ENCODE measurements around the gene CD8B2.
"Not testable (repeated sequence)": the region's sequence is repeated elsewhere in the genome, so short reads cannot be mapped to it uniquely, and the experiment has no call there.

Gene CD8B2

GRCh38 chr2:106498549-106498948 is 11.4 kb downstream of the CD8B2 start:
- not testable (repeated sequence) for H3K36me3 ChIP-seq (ENCODE audit: control insufficient read depth in 2 of 2, insufficient read depth in 2 of 2, low read length in 2 of 2); H3K9me3 ChIP-seq (ENCODE audit: control insufficient read depth in 2 of 2, low read length in 2 of 2); H3K4me1 ChIP-seq (ENCODE audit: control insufficient read depth, insufficient read depth, low read length); H3K27me3 ChIP-seq (ENCODE audit: control insufficient read depth in 1 of 2, insufficient read depth in 2 of 2, low read length in 2 of 2); H3K9ac ChIP-seq (ENCODE audit: low read length in 2 of 2); H3K4me3 ChIP-seq (ENCODE audit: low read length in 2 of 2); H3K27ac ChIP-seq (ENCODE audit: low read length)

GRCh38 chr2:106500350-106500749 is 13.2 kb downstream of the CD8B2 start:
- H3K27ac ChIP-seq (ENCODE audit: low read length); H3K9ac ChIP-seq (ENCODE audit: low read length in 2 of 2); H3K4me3 ChIP-seq (ENCODE audit: low read length in 2 of 2); H3K4me1 ChIP-seq (ENCODE audit: control insufficient read depth, insufficient read depth, low read length); H3K9me3 ChIP-seq (ENCODE audit: control insufficient read depth in 2 of 2, low read length in 2 of 2); H3K27me3 ChIP-seq (ENCODE audit: control insufficient read depth in 1 of 2, insufficient read depth in 2 of 2, low read length in 2 of 2); H3K36me3 ChIP-seq (ENCODE audit: control insufficient read depth in 2 of 2, insufficient read depth in 2 of 2, low read length in 2 of 2): not testable (repeated sequence)

GRCh38 chr2:106502351-106502750 is 15.2 kb downstream of the CD8B2 start:
- H3K27me3 ChIP-seq (ENCODE audit: control insufficient read depth in 1 of 2, insufficient read depth in 2 of 2, low read length in 2 of 2); H3K4me1 ChIP-seq (ENCODE audit: control insufficient read depth, insufficient read depth, low read length); H3K9me3 ChIP-seq (ENCODE audit: control insufficient read depth in 2 of 2, low read length in 2 of 2); H3K9ac ChIP-seq (ENCODE audit: low read length in 2 of 2); H3K36me3 ChIP-seq (ENCODE audit: control insufficient read depth in 2 of 2, insufficient read depth in 2 of 2, low read length in 2 of 2); H3K27ac ChIP-seq (ENCODE audit: low read length); H3K4me3 ChIP-seq (ENCODE audit: low read length in 2 of 2): not testable (repeated sequence)

- H3K4me3 ChIP-seq (ENCODE audit: low read length in 2 of 2); H3K9ac ChIP-seq (ENCODE audit: low read length in 2 of 2); H3K4me1 ChIP-seq (ENCODE audit: control insufficient read depth, insufficient read depth, low read length); H3K36me3 ChIP-seq (ENCODE audit: control insufficient read depth in 2 of 2, insufficient read depth in 2 of 2, low read length in 2 of 2); H3K9me3 ChIP-seq (ENCODE audit: control insufficient read depth in 2 of 2, low read length in 2 of 2); H3K27me3 ChIP-seq (ENCODE audit: control insufficient read depth in 1 of 2, insufficient read depth in 2 of 2, low read length in 2 of 2); H3K27ac ChIP-seq (ENCODE audit: low read length): not testable (repeated sequence)
Measured at GRCh38 chr2:106504192-106504591, 17.0 kb downstream of the CD8B2 start.

GRCh38 chr2:106504787-106505186 is 17.6 kb downstream of the CD8B2 start:
- H3K36me3 ChIP-seq (ENCODE audit: control insufficient read depth in 2 of 2, insufficient read depth in 2 of 2, low read length in 2 of 2); H3K27ac ChIP-seq (ENCODE audit: low read length); H3K9ac ChIP-seq (ENCODE audit: low read length in 2 of 2); H3K4me3 ChIP-seq (ENCODE audit: low read length in 2 of 2); H3K9me3 ChIP-seq (ENCODE audit: control insufficient read depth in 2 of 2, low read length in 2 of 2); H3K27me3 ChIP-seq (ENCODE audit: control insufficient read depth in 1 of 2, insufficient read depth in 2 of 2, low read length in 2 of 2); H3K4me1 ChIP-seq (ENCODE audit: control insufficient read depth, insufficient read depth, low read length): not testable (repeated sequence)

- H3K9me3 ChIP-seq (ENCODE audit: control insufficient read depth in 2 of 2, low read length in 2 of 2); H3K4me3 ChIP-seq (ENCODE audit: low read length in 2 of 2); H3K27ac ChIP-seq (ENCODE audit: low read length); H3K9ac ChIP-seq (ENCODE audit: low read length in 2 of 2); H3K4me1 ChIP-seq (ENCODE audit: control insufficient read depth, insufficient read depth, low read length); H3K27me3 ChIP-seq (ENCODE audit: control insufficient read depth in 1 of 2, insufficient read depth in 2 of 2, low read length in 2 of 2); H3K36me3 ChIP-seq (ENCODE audit: control insufficient read depth in 2 of 2, insufficient read depth in 2 of 2, low read length in 2 of 2): not testable (repeated sequence)
Measured at GRCh38 chr2:106506002-106506687, 19.0 kb downstream of the CD8B2 start.

- not testable (repeated sequence) for H3K4me3 ChIP-seq (ENCODE audit: low read length in 2 of 2); H3K4me1 ChIP-seq (ENCODE audit: control insufficient read depth, insufficient read depth, low read length); H3K9me3 ChIP-seq (ENCODE audit: control insufficient read depth in 2 of 2, low read length in 2 of 2); H3K36me3 ChIP-seq (ENCODE audit: control insufficient read depth in 2 of 2, insufficient read depth in 2 of 2, low read length in 2 of 2); H3K27me3 ChIP-seq (ENCODE audit: control insufficient read depth in 1 of 2, insufficient read depth in 2 of 2, low read length in 2 of 2); H3K9ac ChIP-seq (ENCODE audit: low read length in 2 of 2); H3K27ac ChIP-seq (ENCODE audit: low read length)
Measured at GRCh38 chr2:106508660-106509373, 21.7 kb downstream of the CD8B2 start.

- H3K27me3 ChIP-seq (ENCODE audit: control insufficient read depth in 1 of 2, insufficient read depth in 2 of 2, low read length in 2 of 2); H3K9me3 ChIP-seq (ENCODE audit: control insufficient read depth in 2 of 2, low read length in 2 of 2); H3K4me1 ChIP-seq (ENCODE audit: control insufficient read depth, insufficient read depth, low read length); H3K4me3 ChIP-seq (ENCODE audit: low read length in 2 of 2); H3K27ac ChIP-seq (ENCODE audit: low read length); H3K36me3 ChIP-seq (ENCODE audit: control insufficient read depth in 2 of 2, insufficient read depth in 2 of 2, low read length in 2 of 2); H3K9ac ChIP-seq (ENCODE audit: low read length in 2 of 2): not testable (repeated sequence)
Measured at GRCh38 chr2:106509374-106509770, 22.2 kb downstream of the CD8B2 start.

GRCh38 chr2:106510791-106511190 is 23.6 kb downstream of the CD8B2 start:
- not testable (repeated sequence) for H3K4me3 ChIP-seq (ENCODE audit: low read length in 2 of 2); H3K27ac ChIP-seq (ENCODE audit: low read length); H3K27me3 ChIP-seq (ENCODE audit: control insufficient read depth in 1 of 2, insufficient read depth in 2 of 2, low read length in 2 of 2); H3K9ac ChIP-seq (ENCODE audit: low read length in 2 of 2); H3K36me3 ChIP-seq (ENCODE audit: control insufficient read depth in 2 of 2, insufficient read depth in 2 of 2, low read length in 2 of 2); H3K4me1 ChIP-seq (ENCODE audit: control insufficient read depth, insufficient read depth, low read length); H3K9me3 ChIP-seq (ENCODE audit: control insufficient read depth in 2 of 2, low read length in 2 of 2)

- H3K36me3 ChIP-seq (ENCODE audit: control insufficient read depth in 2 of 2, insufficient read depth in 2 of 2, low read length in 2 of 2); H3K9ac ChIP-seq (ENCODE audit: low read length in 2 of 2); H3K27me3 ChIP-seq (ENCODE audit: control insufficient read depth in 1 of 2, insufficient read depth in 2 of 2, low read length in 2 of 2); H3K9me3 ChIP-seq (ENCODE audit: control insufficient read depth in 2 of 2, low read length in 2 of 2); H3K4me1 ChIP-seq (ENCODE audit: control insufficient read depth, insufficient read depth, low read length); H3K4me3 ChIP-seq (ENCODE audit: low read length in 2 of 2); H3K27ac ChIP-seq (ENCODE audit: low read length): not testable (repeated sequence)
Measured at GRCh38 chr2:106511476-106511901, 24.3 kb downstream of the CD8B2 start.

GRCh38 chr2:106511934-106512333 is 24.8 kb downstream of the CD8B2 start:
- not testable (repeated sequence) for H3K4me1 ChIP-seq (ENCODE audit: control insufficient read depth, insufficient read depth, low read length); H3K9ac ChIP-seq (ENCODE audit: low read length in 2 of 2); H3K27ac ChIP-seq (ENCODE audit: low read length); H3K9me3 ChIP-seq (ENCODE audit: control insufficient read depth in 2 of 2, low read length in 2 of 2); H3K27me3 ChIP-seq (ENCODE audit: control insufficient read depth in 1 of 2, insufficient read depth in 2 of 2, low read length in 2 of 2); H3K4me3 ChIP-seq (ENCODE audit: low read length in 2 of 2); H3K36me3 ChIP-seq (ENCODE audit: control insufficient read depth in 2 of 2, insufficient read depth in 2 of 2, low read length in 2 of 2)

Data from stomach smooth muscle (tissue), 2 donors.